Measurements from ENCODE around the gene IER2. TPM values are rescaled to one million over a fixed set of nuclear protein-coding genes. Genes with fewer than 3 reads are reported as not detected.
A peak's percentile ranks its signal among the peaks of the same experiment; 100 is the strongest.

The IER2 gene
- total RNA-seq, 1 experiment from 2014 or later = 80.4 TPM

GRCh38 chr19:13171146-13171545, 20.9 kb downstream of the IER2 start:
- DNase-seq (ENCODE audit: low read depth, low spot score) (no peak), ATAC-seq (no peak)
- no peak overlapping the region for H3K4me3 ChIP-seq (ENCODE audit: low read depth in 2 of 2, low read length in 2 of 2)
- H3K27ac ChIP-seq (ENCODE audit: low read length) = peak overlapping the region; percentile 31; the same call in 1 of the 2 replicates
- POLR2A ChIA-PET = no interaction called here
- H3K4me1 ChIP-seq (ENCODE audit: control insufficient read depth, insufficient read depth, low read length) = peaks cover 34% of the 10 kb centered on the region
- intact Hi-C loops (cut with micrococcal nuclease; ENCODE audit: unreplicated experiment) (no loop called here), in situ Hi-C loops (cut with HindIII; ENCODE audit: low pct_unique_long_range_greater_than_20kb, low sequenced_read_pairs) (no loop called here)
- no peaks in the 10 kb centered on the region for H3K9me3 ChIP-seq (ENCODE audit: control insufficient read depth, insufficient read depth, low read depth, low read length)
- no peaks in the 10 kb centered on the region for H3K27me3 ChIP-seq (ENCODE audit: control insufficient read depth, insufficient read depth, low read length)
- H3K36me3 ChIP-seq (ENCODE audit: control insufficient read depth, insufficient read depth, low read length) = no peaks in the 10 kb centered on the region
- TF ChIP-seq CTCF (IDR thresholded peaks at IDR 0.05) (no peak), SIN3A (IDR thresholded peaks at IDR 0.05; ENCODE audit: borderline replicate concordance, insufficient read depth, low read depth, low read length) (no peak), REST (IDR thresholded peaks at IDR 0.05; ENCODE audit: insufficient read depth in 1 of 2, low read depth in 2 of 2, low read length in 1 of 2) (no peak), POLR2AphosphoS5 (IDR thresholded peaks at IDR 0.05; ENCODE audit: low read depth, low read length) (no peak)
- no TSS peak for BruUV-seq (replicated peaks)
- CTCF ChIA-PET = no interaction called here

GRCh38 chr19:13172346-13173138, 22.3 kb downstream of the IER2 start:
- DNase-seq (ENCODE audit: low read depth, low spot score) (no peak), ATAC-seq (peak; percentile 22)
- in situ Hi-C loops (cut with HindIII; ENCODE audit: low pct_unique_long_range_greater_than_20kb, low sequenced_read_pairs) = no loop called here
- H3K4me1 ChIP-seq (ENCODE audit: control insufficient read depth, insufficient read depth, low read length) = peaks cover 30% of the 10 kb centered on the region
- H3K27me3 ChIP-seq (ENCODE audit: control insufficient read depth, insufficient read depth, low read length) = no peaks in the 10 kb centered on the region
- ChIA-PET POLR2A (no interaction called here), CTCF (no interaction called here)
- intact Hi-C loops (cut with micrococcal nuclease; ENCODE audit: unreplicated experiment) = no loop called here
- no peak overlapping the region for H3K4me3 ChIP-seq (ENCODE audit: low read depth in 2 of 2, low read length in 2 of 2)
- TF ChIP-seq TCF7L2 (IDR thresholded peaks at IDR 0.05; ENCODE audit: low read depth, low read length) (no peak), CTCF (IDR thresholded peaks at IDR 0.05) (no peak), REST (IDR thresholded peaks at IDR 0.05; ENCODE audit: insufficient read depth in 1 of 2, low read depth in 2 of 2, low read length in 1 of 2) (no peak), SIN3A (IDR thresholded peaks at IDR 0.05; ENCODE audit: borderline replicate concordance, insufficient read depth, low read depth, low read length) (no peak), POLR2AphosphoS5 (IDR thresholded peaks at IDR 0.05; ENCODE audit: low read depth, low read length) (no peak)
- peak overlapping the region; percentile 78 for H3K27ac ChIP-seq (ENCODE audit: low read length)
- BruUV-seq (replicated peaks) = no TSS peak
- no peaks in the 10 kb centered on the region for H3K9me3 ChIP-seq (ENCODE audit: control insufficient read depth, insufficient read depth, low read depth, low read length)
- H3K36me3 ChIP-seq (ENCODE audit: control insufficient read depth, insufficient read depth, low read length) = no peaks in the 10 kb centered on the region
